Upper lobe of left lung (tissue), 4 donors: Measurements from ENCODE around the gene TDRKH.

Experiments
- POLR2A ChIP-seq, 4 donors: fragments of 450-650 bp; IDR thresholded peaks; one replicate each; pipeline ENCODE4 v1.5.1; 2016 to 2017; ENCODE audit warnings: antibody characterized with exemption in 4 of 4, mild to moderate bottlenecking in 2 of 4
- TF ChIP-seq, protein P1 (sequence below), 6 experiments: fragments of 450-650 bp in 4 of 6; fragments of 200-600 bp in 2 of 6; sonication (generic) in 2 of 6; IDR thresholded peaks; one replicate each; pipeline ENCODE4 v1.5.1; 2016 to 2019; ENCODE audit warnings: antibody characterized with exemption in 6 of 6

- TF ChIP-seq POLR2A (IDR thresholded peaks at IDR 0.05) = no peak
- TF ChIP-seq, protein P1, sequence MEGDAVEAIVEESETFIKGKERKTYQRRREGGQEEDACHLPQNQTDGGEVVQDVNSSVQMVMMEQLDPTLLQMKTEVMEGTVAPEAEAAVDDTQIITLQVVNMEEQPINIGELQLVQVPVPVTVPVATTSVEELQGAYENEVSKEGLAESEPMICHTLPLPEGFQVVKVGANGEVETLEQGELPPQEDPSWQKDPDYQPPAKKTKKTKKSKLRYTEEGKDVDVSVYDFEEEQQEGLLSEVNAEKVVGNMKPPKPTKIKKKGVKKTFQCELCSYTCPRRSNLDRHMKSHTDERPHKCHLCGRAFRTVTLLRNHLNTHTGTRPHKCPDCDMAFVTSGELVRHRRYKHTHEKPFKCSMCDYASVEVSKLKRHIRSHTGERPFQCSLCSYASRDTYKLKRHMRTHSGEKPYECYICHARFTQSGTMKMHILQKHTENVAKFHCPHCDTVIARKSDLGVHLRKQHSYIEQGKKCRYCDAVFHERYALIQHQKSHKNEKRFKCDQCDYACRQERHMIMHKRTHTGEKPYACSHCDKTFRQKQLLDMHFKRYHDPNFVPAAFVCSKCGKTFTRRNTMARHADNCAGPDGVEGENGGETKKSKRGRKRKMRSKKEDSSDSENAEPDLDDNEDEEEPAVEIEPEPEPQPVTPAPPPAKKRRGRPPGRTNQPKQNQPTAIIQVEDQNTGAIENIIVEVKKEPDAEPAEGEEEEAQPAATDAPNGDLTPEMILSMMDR (IDR thresholded peaks at IDR 0.05) = no peak
Observed at GRCh38 chr1:151729157-151729965, 60.9 kb downstream of the TDRKH start.
